Ovary (tissue), 3 donors: Measurements from ENCODE around the gene LRMDA.
"Not testable (repeated sequence)": the region's sequence is repeated elsewhere in the genome, so short reads cannot be mapped to it uniquely, and the experiment has no call there.

Experiments
- EP300 ChIP-seq: sonication (generic); formaldehyde crosslinking; IDR thresholded peaks from one replicate; pipeline ENCODE4 v1.6.1; 2017; ENCODE audit warnings: antibody characterized with exemption
- POLR2A ChIP-seq: fragments of 450-650 bp; IDR thresholded peaks from one replicate; pipeline ENCODE4 v1.6.1; 2017; ENCODE audit warnings: antibody characterized with exemption, mild to moderate bottlenecking, moderate library complexity
- TF ChIP-seq, protein P1 (sequence below), 3 donors: fragments of 450-650 bp in 2 of 3; fragments of 200-600 bp in 1 of 3; IDR thresholded peaks; one replicate each; pipeline versions ENCODE4 v1.5.1 to v1.8.0; 2016 to 2022; ENCODE audit warnings: antibody characterized with exemption in 3 of 3, mild to moderate bottlenecking in 1 of 3
- donor health status: DM: no; HTN: no; CAD: no.

DNA sequence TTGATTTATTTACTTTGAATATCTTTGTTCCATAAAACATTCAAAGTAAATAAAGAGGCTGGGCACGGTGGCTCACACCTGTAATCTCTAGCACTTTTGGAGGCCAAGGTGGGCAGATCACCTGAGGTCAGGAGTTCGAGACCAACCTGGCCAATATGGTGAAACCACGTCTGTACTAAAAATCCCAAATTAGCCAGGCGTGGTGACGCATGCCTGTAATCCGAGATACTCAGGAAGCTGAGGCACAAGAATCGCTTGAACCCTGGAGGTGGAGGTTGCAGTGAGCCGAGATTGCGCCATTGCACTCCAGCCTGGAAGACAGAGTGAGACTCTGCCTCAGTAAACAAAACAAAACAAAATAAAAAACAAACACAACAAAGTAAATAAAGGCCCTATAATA, 1153.0 kb downstream of the LRMDA start:
- TF ChIP-seq POLR2A, EP300: not testable (repeated sequence)
- TF ChIP-seq, protein P1, sequence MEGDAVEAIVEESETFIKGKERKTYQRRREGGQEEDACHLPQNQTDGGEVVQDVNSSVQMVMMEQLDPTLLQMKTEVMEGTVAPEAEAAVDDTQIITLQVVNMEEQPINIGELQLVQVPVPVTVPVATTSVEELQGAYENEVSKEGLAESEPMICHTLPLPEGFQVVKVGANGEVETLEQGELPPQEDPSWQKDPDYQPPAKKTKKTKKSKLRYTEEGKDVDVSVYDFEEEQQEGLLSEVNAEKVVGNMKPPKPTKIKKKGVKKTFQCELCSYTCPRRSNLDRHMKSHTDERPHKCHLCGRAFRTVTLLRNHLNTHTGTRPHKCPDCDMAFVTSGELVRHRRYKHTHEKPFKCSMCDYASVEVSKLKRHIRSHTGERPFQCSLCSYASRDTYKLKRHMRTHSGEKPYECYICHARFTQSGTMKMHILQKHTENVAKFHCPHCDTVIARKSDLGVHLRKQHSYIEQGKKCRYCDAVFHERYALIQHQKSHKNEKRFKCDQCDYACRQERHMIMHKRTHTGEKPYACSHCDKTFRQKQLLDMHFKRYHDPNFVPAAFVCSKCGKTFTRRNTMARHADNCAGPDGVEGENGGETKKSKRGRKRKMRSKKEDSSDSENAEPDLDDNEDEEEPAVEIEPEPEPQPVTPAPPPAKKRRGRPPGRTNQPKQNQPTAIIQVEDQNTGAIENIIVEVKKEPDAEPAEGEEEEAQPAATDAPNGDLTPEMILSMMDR (IDR thresholded peaks at IDR 0.05): not testable (repeated sequence)
